Measurements from ENCODE around the gene FIGNL2.

FIGNL2 gene

DNA sequence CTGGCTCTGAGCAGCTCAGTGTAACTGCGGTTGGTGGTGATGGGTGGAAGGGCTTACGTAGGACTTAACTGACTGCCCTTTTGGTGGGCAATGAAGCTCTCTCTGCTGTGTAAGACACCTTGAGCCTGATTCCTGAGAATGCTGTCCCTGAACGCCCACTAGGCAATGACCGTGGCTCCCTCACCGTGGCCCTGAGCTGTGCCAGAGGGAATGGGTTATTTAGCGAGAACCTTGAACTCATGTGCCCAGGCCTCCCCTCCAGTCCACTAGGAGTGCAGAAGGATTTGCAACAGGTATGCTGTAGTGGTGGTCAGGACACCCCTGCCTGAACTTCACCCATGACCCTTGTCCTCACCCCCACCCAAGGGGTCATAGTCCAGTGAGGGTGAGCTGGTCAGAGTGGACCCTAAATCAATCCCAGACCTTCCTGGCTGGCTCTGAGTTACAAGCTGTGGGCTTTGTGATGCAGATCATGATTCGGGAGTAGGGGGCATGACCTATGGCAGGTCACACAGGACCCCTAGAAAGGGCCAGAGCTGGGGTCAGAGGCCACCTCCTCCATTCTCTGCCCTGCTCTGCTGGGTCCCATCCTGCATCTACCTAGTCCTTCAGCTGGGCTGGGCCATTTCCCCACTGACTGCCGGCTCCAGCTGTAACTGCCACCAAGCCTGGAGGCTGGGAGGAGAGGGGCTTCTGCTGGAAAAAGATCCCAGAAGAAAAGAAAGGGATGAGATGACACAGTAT lies 24.9 kb upstream of the FIGNL2 start:
- DNase-seq, result no peak

DNA sequence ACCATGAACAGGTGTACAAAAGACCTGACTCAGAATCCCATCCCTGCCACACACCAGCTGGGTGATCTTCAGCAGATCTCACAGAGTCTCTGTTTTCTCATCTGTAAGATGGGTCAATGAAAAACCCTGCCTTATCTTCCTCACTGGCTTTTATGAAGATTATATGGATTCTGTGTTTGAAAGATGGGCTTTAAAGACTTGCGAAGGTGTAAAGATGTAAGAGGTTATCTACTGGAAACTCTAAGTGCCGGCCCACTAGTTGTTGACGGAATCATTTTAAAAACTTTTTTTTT lies 24.1 kb upstream of the FIGNL2 start:
- DNase-seq, result no peak

- DNase-seq, result no peak
Measured at GRCh38 chr12:51871918-51872688, 23.6 kb upstream of the FIGNL2 start.

DNA sequence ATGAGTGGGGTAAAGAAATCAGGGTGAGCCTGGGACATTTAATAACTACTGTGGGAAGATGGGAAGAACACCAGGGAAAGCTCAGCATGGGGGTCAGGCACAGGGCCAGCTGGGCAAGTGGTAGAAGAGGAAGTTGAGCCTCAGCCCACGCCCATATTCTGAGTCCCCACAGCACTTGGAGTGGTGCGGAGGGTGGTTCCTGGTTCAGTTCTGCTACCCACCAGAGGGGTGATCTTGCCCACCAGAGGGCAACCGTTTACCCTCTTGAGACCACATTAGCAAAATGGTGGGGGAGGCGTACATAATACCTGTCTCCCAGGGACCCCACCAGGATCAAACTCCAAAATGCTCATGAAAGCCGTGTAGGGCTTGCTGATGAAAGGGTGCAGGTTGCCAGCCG lies 22.6 kb upstream of the FIGNL2 start:
- DNase-seq, result no peak

DNA sequence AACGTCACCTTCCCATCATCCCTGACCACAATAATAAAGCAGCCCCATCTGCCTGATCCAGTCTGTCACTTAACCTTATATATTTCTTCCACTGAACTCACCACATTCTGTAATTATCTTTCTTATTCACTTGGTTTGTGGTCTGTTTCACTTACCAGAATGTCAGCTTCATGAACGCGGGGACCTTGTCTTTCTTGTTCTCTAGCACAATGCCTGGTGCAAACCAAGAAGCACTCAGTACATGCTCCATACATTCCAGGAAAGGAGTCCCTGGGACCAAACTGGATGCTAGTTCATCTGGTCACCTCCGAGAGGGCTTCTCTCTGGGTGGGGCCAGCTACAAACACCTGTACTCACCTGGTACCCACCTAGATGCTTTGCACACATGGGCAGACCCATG lies 22.0 kb upstream of the FIGNL2 start:
- no peak for DNase-seq

DNA sequence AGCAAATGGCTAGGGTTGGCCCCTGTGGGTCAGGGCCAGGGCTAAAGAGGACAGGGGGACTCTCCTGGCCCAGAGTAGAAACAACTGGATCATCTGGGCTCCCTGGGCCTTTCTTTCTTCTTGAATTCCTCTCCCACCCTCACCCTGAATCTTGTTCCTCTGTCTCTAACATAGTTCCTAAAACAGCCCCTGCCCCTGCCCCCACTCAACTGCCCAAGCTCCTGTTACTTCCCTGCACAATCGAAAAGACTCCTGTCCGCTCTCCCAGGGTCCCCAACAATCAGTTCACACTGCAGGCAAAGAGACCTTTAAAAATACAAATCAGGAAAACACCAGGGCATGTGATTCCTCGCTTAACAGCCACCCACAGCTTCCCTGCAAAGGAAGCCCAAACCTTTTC lies 21.4 kb upstream of the FIGNL2 start:
- no peak for DNase-seq

DNA sequence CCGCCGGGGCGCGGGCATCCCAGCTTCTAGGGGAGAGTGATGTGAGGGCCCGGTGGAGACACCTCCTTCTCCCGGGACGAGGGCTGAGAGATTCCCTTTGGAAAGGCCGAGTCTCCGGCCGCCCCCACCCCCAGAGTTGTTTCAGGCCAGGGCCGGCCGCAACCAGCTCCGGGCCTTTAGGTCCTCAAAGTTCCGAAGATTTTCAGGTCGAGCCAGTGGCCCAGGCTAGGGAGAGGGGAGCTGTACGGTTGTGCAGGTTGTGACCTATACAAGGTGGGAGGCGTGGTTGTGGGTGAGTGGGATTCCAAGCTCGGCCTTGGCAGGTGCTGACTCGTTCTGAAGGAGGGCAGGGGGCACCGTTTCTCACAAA lies 21.0 kb upstream of the FIGNL2 start:
- DNase-seq, result no peak

GRCh38 chr12:51868821-51869495 lies 20.4 kb upstream of the FIGNL2 start:
- no peak for DNase-seq

- no peak for DNase-seq
Measured at GRCh38 chr12:51867796-51868428, 19.4 kb upstream of the FIGNL2 start.

- DNase-seq, result no peak
Measured at GRCh38 chr12:51867371-51867770, 18.9 kb upstream of the FIGNL2 start.

- no peak for DNase-seq
Measured at GRCh38 chr12:51866762-51867161, 18.2 kb upstream of the FIGNL2 start.

DNA sequence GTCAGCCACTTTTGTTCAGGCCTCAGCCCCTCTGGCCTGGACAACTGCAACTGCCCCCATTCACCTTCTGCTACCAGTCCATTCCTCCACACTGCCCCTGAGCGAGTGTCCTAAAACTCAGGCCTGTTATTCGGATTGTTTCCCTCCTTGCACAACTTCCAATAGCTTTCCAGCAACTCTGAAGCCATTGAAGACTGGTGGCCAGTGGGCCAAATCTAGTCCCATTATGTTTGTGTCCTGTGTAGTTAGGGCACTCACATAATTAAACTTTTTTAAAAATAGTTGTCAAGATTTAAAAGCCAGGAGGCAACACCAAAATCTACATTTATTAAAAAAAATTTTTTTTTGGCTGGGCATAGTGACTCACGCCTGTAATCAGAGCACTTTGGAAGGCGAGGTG lies 17.8 kb upstream of the FIGNL2 start:
- DNase-seq, result no peak

DNA sequence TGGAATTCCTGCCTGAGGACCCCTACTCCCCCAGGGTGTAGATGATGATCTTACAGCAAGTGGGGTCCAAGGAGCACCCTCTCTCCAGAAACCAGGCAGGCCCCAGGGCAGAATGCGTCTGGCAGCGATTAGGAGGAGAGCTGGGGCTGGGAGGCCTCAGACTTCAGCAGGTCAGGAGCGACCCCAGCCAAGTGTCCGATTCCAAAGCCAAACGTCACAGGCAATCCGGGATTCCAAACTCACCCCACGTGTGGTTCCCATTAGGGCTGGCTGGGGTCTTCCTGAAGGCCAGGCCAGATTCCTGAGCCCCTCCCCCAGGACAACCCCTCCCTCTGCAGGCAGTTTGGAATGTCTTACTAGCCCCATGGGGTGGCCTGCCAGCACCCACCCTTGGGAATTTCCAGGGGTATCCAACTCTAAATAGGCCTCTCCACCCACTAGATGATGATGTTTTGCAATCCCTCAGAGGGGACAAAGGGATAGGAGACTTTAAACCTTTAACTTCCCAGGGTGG lies 17.3 kb upstream of the FIGNL2 start:
- no peak for DNase-seq

GRCh38 chr12:51864833-51865670 lies 16.5 kb upstream of the FIGNL2 start:
- DNase-seq, result no peak

- DNase-seq, result no peak
Measured at GRCh38 chr12:51863933-51864832, 15.7 kb upstream of the FIGNL2 start.

DNA sequence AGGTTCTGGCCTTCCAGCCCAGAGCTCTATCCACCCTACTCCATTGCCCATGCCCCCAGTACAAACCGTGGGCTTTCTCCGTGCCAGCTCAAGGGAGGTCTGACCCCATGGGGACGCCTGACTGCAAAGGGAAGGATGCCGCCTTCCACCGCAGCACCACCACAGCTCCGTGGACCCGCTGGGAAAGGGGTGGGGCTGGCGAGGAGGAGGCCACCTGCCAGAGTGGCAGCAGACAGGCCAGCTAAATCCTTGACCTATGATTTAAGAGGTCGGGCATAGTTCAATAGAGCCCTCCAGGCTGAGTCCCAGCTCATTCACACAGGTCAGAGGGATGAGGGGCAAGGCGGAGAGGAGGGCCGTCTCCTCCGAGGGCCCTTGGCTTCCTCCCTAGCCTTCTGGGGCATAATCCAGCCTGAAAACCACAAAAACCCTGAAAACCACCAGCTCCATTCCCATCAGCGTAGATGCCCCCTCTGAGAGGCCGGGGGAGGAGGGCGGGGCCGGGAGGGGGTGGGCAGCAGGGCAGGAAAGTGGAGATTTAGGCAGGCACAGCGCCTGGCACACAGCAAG lies 14.9 kb upstream of the FIGNL2 start:
- DNase-seq, result no peak

DNA sequence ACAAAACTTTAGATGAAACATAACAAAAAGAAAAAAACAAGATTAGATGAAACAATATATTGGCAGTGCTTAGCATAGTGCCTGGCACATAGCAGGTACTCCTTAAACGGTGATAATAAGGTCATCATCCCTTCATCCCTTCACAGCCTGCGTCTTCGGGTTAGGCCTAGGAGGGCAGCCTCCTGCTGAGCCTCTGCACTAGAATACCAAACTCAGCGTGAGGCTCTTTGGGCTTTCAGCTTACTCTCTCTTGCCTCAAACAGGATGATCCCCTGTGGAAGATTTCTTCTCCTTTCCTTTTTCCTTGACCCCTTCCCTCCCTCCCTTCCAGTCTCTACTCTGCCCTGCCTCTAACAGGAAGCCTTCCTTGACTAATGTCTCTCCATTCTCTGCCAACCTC lies 14.4 kb upstream of the FIGNL2 start:
- no peak for DNase-seq

GRCh38 chr12:51860986-51861385 lies 12.5 kb upstream of the FIGNL2 start:
- no peak for DNase-seq

DNA sequence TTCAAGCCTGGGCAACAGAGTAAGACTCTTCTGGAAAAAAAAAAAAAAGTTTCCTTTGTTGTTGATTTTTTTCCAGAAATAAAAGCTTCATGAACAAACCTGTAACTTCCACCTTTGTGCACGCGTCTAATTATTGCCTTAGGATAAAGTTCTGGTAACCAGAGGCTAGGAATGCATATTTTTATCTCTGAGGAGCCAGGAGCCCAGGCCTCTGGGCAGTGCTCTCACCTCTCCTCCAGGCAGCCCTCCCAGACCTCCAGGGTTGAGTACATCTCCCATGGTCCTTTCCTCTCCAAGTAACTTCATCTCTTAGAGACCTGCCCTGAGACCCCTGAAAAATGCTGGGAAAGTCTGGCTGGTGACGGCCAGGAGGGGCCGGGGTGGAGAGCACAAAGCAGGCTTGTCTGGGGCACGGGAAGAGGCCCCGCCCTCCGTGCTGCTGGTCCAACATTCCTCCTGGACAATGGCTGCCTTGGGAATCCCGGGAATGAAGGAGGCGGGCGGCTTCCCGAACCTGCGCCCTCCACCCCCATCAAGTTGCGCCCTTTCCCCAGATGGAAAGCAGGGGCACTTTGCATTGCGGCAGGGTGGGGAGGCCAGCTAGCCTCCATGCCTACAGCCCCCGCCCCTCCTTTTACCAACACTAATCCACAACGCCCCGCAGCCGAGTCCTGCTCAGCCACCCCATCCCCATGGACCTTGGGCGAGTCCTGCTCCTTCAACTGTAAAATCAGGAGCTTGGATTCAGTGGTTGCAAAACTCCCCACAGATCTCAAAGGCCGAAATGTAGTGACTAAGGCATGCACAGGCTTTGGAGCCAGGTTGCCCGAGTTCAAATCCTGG lies 7.3 kb upstream of the FIGNL2 start:
- no peak for DNase-seq
